ENCODE measurements around the gene SLC46A3.

- TF ChIP-seq CTCF (IDR thresholded peaks at IDR 0.05; ENCODE audit: poor library complexity), result no peak
- no peak for TF ChIP-seq EZH2phosphoT487 (IDR thresholded peaks at IDR 0.05; ENCODE audit: low read depth, severe bottlenecking, unreplicated experiment)
Observed at GRCh38 chr13:28723806-28724205, 5.0 kb upstream of the SLC46A3 start.

Data from hepatocyte (in vitro differentiated cells).